Duodenal mucosa (tissue), 2 donors: Measurements from ENCODE around the gene DYNC1H1.

Source experiments
- H3K27ac ChIP-seq: one replicate; pipeline ENCODE4 v1.7.0; 2013; ENCODE audit warnings: low read depth, low read length
- H3K27me3 ChIP-seq, 2 donors: one replicate each; pipeline ENCODE4 v1.7.0; 2013; ENCODE audit warnings: low read length in 2 of 2, control low read depth in 1 of 2; ENCODE audit not compliant: insufficient read depth in 2 of 2, control insufficient read depth in 1 of 2
- H3K36me3 ChIP-seq, 2 donors: one replicate each; pipeline ENCODE4 v1.7.0; 2013; ENCODE audit warnings: low read length in 2 of 2, control low read depth in 1 of 2; ENCODE audit not compliant: insufficient read depth in 2 of 2, control insufficient read depth in 1 of 2
- H3K4me1 ChIP-seq, 2 donors: one replicate each; pipeline ENCODE4 v1.7.0; 2013; ENCODE audit warnings: low read length in 2 of 2, control low read depth in 1 of 2; ENCODE audit not compliant: insufficient read depth in 2 of 2, control insufficient read depth in 1 of 2
- H3K4me3 ChIP-seq, 2 donors: one replicate each; pipeline ENCODE4 v1.7.0; 2013; ENCODE audit warnings: low read length in 2 of 2, low read depth in 1 of 2
- H3K9ac ChIP-seq, 2 donors: one replicate each; pipeline ENCODE4 v1.7.0; 2013; ENCODE audit warnings: low read length in 2 of 2, low read depth in 1 of 2
- H3K9me3 ChIP-seq, 2 donors: one replicate each; pipeline ENCODE4 v1.7.0; 2013; ENCODE audit warnings: low read length in 2 of 2, control low read depth in 1 of 2; ENCODE audit not compliant: control insufficient read depth in 1 of 2

DYNC1H1 gene

GRCh38 chr14:102094101-102094500 is 129.7 kb downstream of the DYNC1H1 start:
- Histone ChIP-seq H3K27ac (no peak overlapping the region), H3K4me3 (no peak overlapping the region), H3K4me1 (peaks cover 0 to 4% of the 10 kb centered on the region in 2 donors), H3K36me3 (no peaks in the 10 kb centered on the region), H3K9me3 (no peaks in the 10 kb centered on the region), H3K9ac (no peak overlapping the region), H3K27me3 (no peaks in the 10 kb centered on the region)

DNA sequence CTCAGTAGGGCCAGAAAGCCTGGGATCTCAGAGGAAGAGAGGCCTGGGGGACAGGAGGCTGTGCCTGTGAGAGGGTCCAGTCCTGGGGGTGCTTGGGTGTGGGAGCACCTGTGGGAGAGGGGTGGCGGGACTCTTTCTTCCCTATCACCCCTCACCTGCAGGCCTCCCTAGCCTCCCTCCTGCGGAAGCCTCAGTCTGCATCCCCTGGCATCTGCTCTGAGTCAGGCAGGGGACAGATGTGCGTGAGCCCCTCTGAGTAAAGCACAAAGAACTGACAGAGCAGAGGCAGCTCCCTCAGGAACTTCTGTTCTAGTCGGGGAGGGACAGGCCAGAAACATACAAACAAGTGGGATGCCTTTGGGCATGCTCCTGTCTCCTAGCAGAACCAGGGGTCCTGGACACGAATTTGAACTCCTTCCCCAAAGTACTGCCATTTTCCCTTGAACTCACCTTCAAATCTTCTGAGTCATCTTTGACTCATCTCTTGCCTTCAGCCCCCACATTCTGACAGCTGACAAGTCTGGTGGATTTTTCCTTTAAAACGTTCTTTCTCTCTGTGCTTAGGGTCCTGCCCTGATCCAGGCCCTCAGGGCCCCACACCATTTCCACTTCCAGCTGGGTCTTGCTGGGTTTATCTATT is 131.0 kb downstream of the DYNC1H1 start:
- H3K4me1 ChIP-seq = peaks cover 0 to 4% of the 10 kb centered on the region in 2 donors
- H3K4me3 ChIP-seq = no peak overlapping the region
- H3K36me3 ChIP-seq = no peaks in the 10 kb centered on the region
- H3K27me3 ChIP-seq = no peaks in the 10 kb centered on the region
- H3K27ac ChIP-seq = no peak overlapping the region
- H3K9me3 ChIP-seq = no peaks in the 10 kb centered on the region
- H3K9ac ChIP-seq = no peak overlapping the region

- no peaks in the 10 kb centered on the region for H3K9me3 ChIP-seq
- no peaks in the 10 kb centered on the region for H3K36me3 ChIP-seq
- no peaks in the 10 kb centered on the region for H3K27me3 ChIP-seq
- peaks cover 0 to 4% of the 10 kb centered on the region in 2 donors for H3K4me1 ChIP-seq
- H3K4me3 ChIP-seq = no peak overlapping the region
- H3K27ac ChIP-seq = no peak overlapping the region
- no peak overlapping the region for H3K9ac ChIP-seq
Measured at GRCh38 chr14:102095871-102096568, 131.6 kb downstream of the DYNC1H1 start.

GRCh38 chr14:102096569-102097188 is 132.3 kb downstream of the DYNC1H1 start:
- peaks cover 0 to 4% of the 10 kb centered on the region in 2 donors for H3K4me1 ChIP-seq
- no peak overlapping the region for H3K9ac ChIP-seq
- no peaks in the 10 kb centered on the region for H3K9me3 ChIP-seq
- no peak overlapping the region for H3K4me3 ChIP-seq
- H3K27ac ChIP-seq = no peak overlapping the region
- H3K27me3 ChIP-seq = no peaks in the 10 kb centered on the region
- H3K36me3 ChIP-seq = no peaks in the 10 kb centered on the region

GRCh38 chr14:102097441-102098135 is 133.2 kb downstream of the DYNC1H1 start:
- no peak overlapping the region for H3K4me3 ChIP-seq
- H3K4me1 ChIP-seq = peaks cover 0 to 4% of the 10 kb centered on the region in 2 donors
- H3K36me3 ChIP-seq = no peaks in the 10 kb centered on the region
- no peak overlapping the region for H3K27ac ChIP-seq
- no peaks in the 10 kb centered on the region for H3K9me3 ChIP-seq
- no peaks in the 10 kb centered on the region for H3K27me3 ChIP-seq
- no peak overlapping the region for H3K9ac ChIP-seq

GRCh38 chr14:102103062-102103695 is 138.8 kb downstream of the DYNC1H1 start:
- H3K4me3 ChIP-seq = no peak overlapping the region
- H3K9me3 ChIP-seq = no peaks in the 10 kb centered on the region
- H3K9ac ChIP-seq = no peak overlapping the region
- H3K27me3 ChIP-seq = no peaks in the 10 kb centered on the region
- H3K36me3 ChIP-seq = no peaks in the 10 kb centered on the region
- no peaks in the 10 kb centered on the region for H3K4me1 ChIP-seq
- H3K27ac ChIP-seq = no peak overlapping the region

DNA sequence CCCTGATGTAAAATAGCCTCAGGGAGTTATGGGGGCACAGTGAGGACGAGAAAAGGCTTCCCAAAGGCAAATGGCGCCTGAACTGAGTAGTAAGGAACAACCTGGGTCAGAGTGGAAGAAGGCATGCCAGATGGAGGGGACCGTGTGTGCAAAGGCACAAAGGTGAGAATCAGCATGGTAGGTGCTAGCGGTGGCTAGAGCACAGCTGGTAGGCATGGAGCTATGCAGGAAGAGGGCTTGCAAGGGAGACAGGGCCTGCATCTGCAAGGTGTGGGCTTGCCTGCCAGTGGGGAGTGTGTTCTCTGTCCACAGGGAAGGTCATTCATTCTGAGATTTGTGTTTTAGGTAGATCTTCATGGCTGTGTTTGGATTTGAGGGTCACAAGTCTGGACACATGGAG is 141.0 kb downstream of the DYNC1H1 start:
- H3K27ac ChIP-seq = no peak overlapping the region
- H3K27me3 ChIP-seq = no peaks in the 10 kb centered on the region
- H3K9ac ChIP-seq = no peak overlapping the region
- no peak overlapping the region for H3K4me3 ChIP-seq
- no peaks in the 10 kb centered on the region for H3K4me1 ChIP-seq
- no peaks in the 10 kb centered on the region for H3K36me3 ChIP-seq
- H3K9me3 ChIP-seq = no peaks in the 10 kb centered on the region
